ENCODE data around the gene DPF3.

The DPF3 gene

DNA sequence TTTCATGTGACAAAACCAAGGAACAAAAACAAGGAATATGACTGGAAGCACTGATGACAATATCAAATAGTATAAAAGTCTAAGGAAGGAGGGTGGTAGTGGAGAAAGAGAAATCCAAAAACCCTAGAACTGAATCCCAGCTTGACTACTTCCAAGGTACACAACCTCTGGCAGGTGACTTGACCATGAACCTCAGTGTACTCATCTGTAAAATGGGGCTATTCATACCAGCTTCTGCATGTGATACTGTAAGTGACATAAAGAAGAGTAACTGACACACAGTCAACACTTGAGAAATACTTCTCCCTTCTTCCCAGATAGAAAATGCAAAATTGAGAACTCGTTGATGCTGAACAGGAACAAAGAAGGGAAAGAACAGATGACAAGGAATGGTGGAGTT is 10.3 kb upstream of the DPF3 start:
- no peaks in the 10 kb centered on the region for H3F3A ChIP-seq (ENCODE audit: insufficient read depth, low read length)
- H3K9me3 ChIP-seq (replicated peaks; ENCODE audit: insufficient read depth, low read length), result no peaks in the 10 kb centered on the region
- H3K9me2 ChIP-seq (replicated peaks; ENCODE audit: insufficient read depth, low read length), result no peaks in the 10 kb centered on the region
- no peak overlapping the region for H3K27ac ChIP-seq (ENCODE audit: low read length)
- H4K20me1 ChIP-seq (ENCODE audit: insufficient read depth, low read length), result no peaks in the 10 kb centered on the region
- no peak for DNase-seq
- TF ChIP-seq, protein P1, sequence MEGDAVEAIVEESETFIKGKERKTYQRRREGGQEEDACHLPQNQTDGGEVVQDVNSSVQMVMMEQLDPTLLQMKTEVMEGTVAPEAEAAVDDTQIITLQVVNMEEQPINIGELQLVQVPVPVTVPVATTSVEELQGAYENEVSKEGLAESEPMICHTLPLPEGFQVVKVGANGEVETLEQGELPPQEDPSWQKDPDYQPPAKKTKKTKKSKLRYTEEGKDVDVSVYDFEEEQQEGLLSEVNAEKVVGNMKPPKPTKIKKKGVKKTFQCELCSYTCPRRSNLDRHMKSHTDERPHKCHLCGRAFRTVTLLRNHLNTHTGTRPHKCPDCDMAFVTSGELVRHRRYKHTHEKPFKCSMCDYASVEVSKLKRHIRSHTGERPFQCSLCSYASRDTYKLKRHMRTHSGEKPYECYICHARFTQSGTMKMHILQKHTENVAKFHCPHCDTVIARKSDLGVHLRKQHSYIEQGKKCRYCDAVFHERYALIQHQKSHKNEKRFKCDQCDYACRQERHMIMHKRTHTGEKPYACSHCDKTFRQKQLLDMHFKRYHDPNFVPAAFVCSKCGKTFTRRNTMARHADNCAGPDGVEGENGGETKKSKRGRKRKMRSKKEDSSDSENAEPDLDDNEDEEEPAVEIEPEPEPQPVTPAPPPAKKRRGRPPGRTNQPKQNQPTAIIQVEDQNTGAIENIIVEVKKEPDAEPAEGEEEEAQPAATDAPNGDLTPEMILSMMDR (IDR thresholded peaks at IDR 0.05; ENCODE audit: low read length), result no peak
- H3K4me3 ChIP-seq (ENCODE audit: low read length), result no peak overlapping the region
- no peaks in the 10 kb centered on the region for H3K36me3 ChIP-seq (replicated peaks; ENCODE audit: insufficient read depth, low read length)
- no peaks in the 10 kb centered on the region for H3K27me3 ChIP-seq (replicated peaks; ENCODE audit: insufficient read depth, low read length)
- no peaks in the 10 kb centered on the region for H3K79me2 ChIP-seq (ENCODE audit: low read length)
- H2AFZ ChIP-seq (ENCODE audit: low read length), result no peak overlapping the region
- no peak overlapping the region for H3K4me2 ChIP-seq (ENCODE audit: low read depth, low read length)
- peaks cover 11% of the 10 kb centered on the region; the same call in 1 of the 2 replicates for H3K4me1 ChIP-seq (ENCODE audit: low read length)
- H3K9ac ChIP-seq (ENCODE audit: low read length), result no peak overlapping the region

- peaks cover 11% of the 10 kb centered on the region; the same call in 1 of the 2 replicates for H3K4me1 ChIP-seq (ENCODE audit: low read length)
- no peak for DNase-seq
- H3K27ac ChIP-seq (ENCODE audit: low read length), result no peak overlapping the region
These were observed 9.8 kb upstream of the DPF3 start for GRCh38 chr14:72903716-72904115.

GRCh38 chr14:72902801-72903530 is 9.1 kb upstream of the DPF3 start:
- Histone ChIP-seq H3K9me2 (replicated peaks; ENCODE audit: insufficient read depth, low read length) (no peaks in the 10 kb centered on the region), H4K20me1 (ENCODE audit: insufficient read depth, low read length) (no peaks in the 10 kb centered on the region), H3K27ac (ENCODE audit: low read length) (no peak overlapping the region), H3K4me1 (ENCODE audit: low read length) (peaks cover 11% of the 10 kb centered on the region; the same call in 1 of the 2 replicates), H3K4me2 (ENCODE audit: low read depth, low read length) (no peak overlapping the region), H3K4me3 (ENCODE audit: low read length) (no peak overlapping the region), H3K36me3 (replicated peaks; ENCODE audit: insufficient read depth, low read length) (no peaks in the 10 kb centered on the region), H3K9me3 (replicated peaks; ENCODE audit: insufficient read depth, low read length) (no peaks in the 10 kb centered on the region), H2AFZ (ENCODE audit: low read length) (no peak overlapping the region), H3K9ac (ENCODE audit: low read length) (no peak overlapping the region), H3K27me3 (replicated peaks; ENCODE audit: insufficient read depth, low read length) (no peaks in the 10 kb centered on the region), H3K79me2 (ENCODE audit: low read length) (no peaks in the 10 kb centered on the region), H3F3A (ENCODE audit: insufficient read depth, low read length) (no peaks in the 10 kb centered on the region)
- DNase-seq, result no peak
- TF ChIP-seq, protein P1 (IDR thresholded peaks at IDR 0.05; ENCODE audit: low read length), result no peak
- TF ChIP-seq EZH2 (optimal IDR thresholded peaks at IDR 0.05; ENCODE audit: low read depth, low read length), result no peak
- no peak for TF ChIP-seq EZH2phosphoT487 (IDR thresholded peaks at IDR 0.05; ENCODE audit: low read length)

More at GRCh38 chr14:72903716-72904115, 9.8 kb upstream of the DPF3 start:
- TF ChIP-seq EZH2 (optimal IDR thresholded peaks at IDR 0.05; ENCODE audit: low read depth, low read length) (no peak), EZH2phosphoT487 (IDR thresholded peaks at IDR 0.05; ENCODE audit: low read length) (no peak)
- TF ChIP-seq, protein P1 (IDR thresholded peaks at IDR 0.05; ENCODE audit: low read length), result no peak
- Histone ChIP-seq H3K9me2 (replicated peaks; ENCODE audit: insufficient read depth, low read length) (no peaks in the 10 kb centered on the region), H3K27me3 (replicated peaks; ENCODE audit: insufficient read depth, low read length) (no peaks in the 10 kb centered on the region), H3K4me2 (ENCODE audit: low read depth, low read length) (no peak overlapping the region), H4K20me1 (ENCODE audit: insufficient read depth, low read length) (no peaks in the 10 kb centered on the region), H3K9me3 (replicated peaks; ENCODE audit: insufficient read depth, low read length) (no peaks in the 10 kb centered on the region), H3K36me3 (replicated peaks; ENCODE audit: insufficient read depth, low read length) (no peaks in the 10 kb centered on the region), H3F3A (ENCODE audit: insufficient read depth, low read length) (no peaks in the 10 kb centered on the region), H3K4me3 (ENCODE audit: low read length) (no peak overlapping the region), H2AFZ (ENCODE audit: low read length) (no peak overlapping the region), H3K79me2 (ENCODE audit: low read length) (no peaks in the 10 kb centered on the region), H3K9ac (ENCODE audit: low read length) (no peak overlapping the region)
